ENCODE data around the gene RSRC1. TPM values are rescaled to one million over a fixed set of nuclear protein-coding genes. Genes with fewer than 3 reads are reported as not detected.

RSRC1 gene
- total and polyA plus RNA-seq, 3 experiments from 2014 or later = 32.9 to 43.3 (median 35.4) TPM

- Histone ChIP-seq H3K4me1 (ENCODE audit: insufficient read depth, low read length) (no peaks in the 10 kb centered on the region), H3K36me3 (ENCODE audit: insufficient read depth, low read length) (no peaks in the 10 kb centered on the region), H3K4me3 (ENCODE audit: low read length) (no peak overlapping the region), H3K27ac (ENCODE audit: low read depth, low read length) (no peak overlapping the region), H3K9me3 (ENCODE audit: low read length) (no peaks in the 10 kb centered on the region), H3K27me3 (ENCODE audit: insufficient read depth, low read length, poor library complexity, severe bottlenecking) (no peaks in the 10 kb centered on the region)
- no peak overlapping the region for H3K4me3 Mint-ChIP-seq
- no peak overlapping the region for H3K27ac Mint-ChIP-seq
- ChIA-PET CTCF (no interaction called here), POLR2A (no interaction called here)
- H3K27me3 Mint-ChIP-seq = peaks cover 24 to 60% of the 10 kb centered on the region in 2 donors
- H3K9me3 Mint-ChIP-seq = peaks cover 0 to 1% (median 0%) of the 10 kb centered on the region in 5 donors
- no peaks in the 10 kb centered on the region for H3K4me1 Mint-ChIP-seq
- DNase-seq = no peak
- H3K36me3 Mint-ChIP-seq = no peaks in the 10 kb centered on the region
Observed at GRCh38 chr3:158086361-158086760, 23.5 kb upstream of the RSRC1 start.

- Histone ChIP-seq H3K27me3 (ENCODE audit: insufficient read depth, low read length, poor library complexity, severe bottlenecking) (no peaks in the 10 kb centered on the region), H3K4me1 (ENCODE audit: insufficient read depth, low read length) (no peaks in the 10 kb centered on the region), H3K36me3 (ENCODE audit: insufficient read depth, low read length) (no peaks in the 10 kb centered on the region), H3K4me3 (ENCODE audit: low read length) (no peak overlapping the region), H3K9me3 (ENCODE audit: low read length) (no peaks in the 10 kb centered on the region), H3K27ac (ENCODE audit: low read depth, low read length) (no peak overlapping the region)
- no peak for DNase-seq
- Mint-ChIP-seq H3K4me1 (no peaks in the 10 kb centered on the region), H3K4me3 (no peak overlapping the region), H3K9me3 (peaks cover 0 to 1% (median 0%) of the 10 kb centered on the region in 5 donors), H3K36me3 (no peaks in the 10 kb centered on the region), H3K27ac (no peak overlapping the region), H3K27me3 (peaks cover 23 to 62% of the 10 kb centered on the region in 2 donors)
- POLR2A ChIA-PET = no interaction called here
- CTCF ChIA-PET = no interaction called here
Observed at GRCh38 chr3:158086776-158087175, 23.1 kb upstream of the RSRC1 start.

- Histone ChIP-seq H3K27me3 (ENCODE audit: insufficient read depth, low read length, poor library complexity, severe bottlenecking) (peaks cover 27% of the 10 kb centered on the region), H3K9me3 (ENCODE audit: low read length) (no peaks in the 10 kb centered on the region), H3K4me3 (ENCODE audit: low read length) (no peak overlapping the region), H3K36me3 (ENCODE audit: insufficient read depth, low read length) (no peaks in the 10 kb centered on the region), H3K4me1 (ENCODE audit: insufficient read depth, low read length) (no peaks in the 10 kb centered on the region), H3K27ac (ENCODE audit: low read depth, low read length) (no peak overlapping the region)
- H3K36me3 Mint-ChIP-seq = no peaks in the 10 kb centered on the region
- H3K27ac Mint-ChIP-seq = no peak overlapping the region
- no peak for DNase-seq
- peaks cover 3 to 12% (median 10%) of the 10 kb centered on the region in 5 donors for H3K9me3 Mint-ChIP-seq
- POLR2A ChIA-PET = no interaction called here
- CTCF ChIA-PET = no interaction called here
- peaks cover 48 to 85% of the 10 kb centered on the region in 2 donors for H3K27me3 Mint-ChIP-seq
- H3K4me3 Mint-ChIP-seq = no peak overlapping the region
- peaks cover 0 to 5% (median 2%) of the 10 kb centered on the region in 3 donors for H3K4me1 Mint-ChIP-seq
Observed at GRCh38 chr3:158091531-158091930, 18.4 kb upstream of the RSRC1 start.

GRCh38 chr3:158093526-158093925 is 16.4 kb upstream of the RSRC1 start:
- peaks cover 43% of the 10 kb centered on the region for H3K27me3 ChIP-seq (ENCODE audit: insufficient read depth, low read length, poor library complexity, severe bottlenecking)
- POLR2A ChIA-PET = no interaction called here

GRCh38 chr3:158094235-158095110 is 15.4 kb upstream of the RSRC1 start:
- ChIA-PET CTCF (interaction anchor here (0.8 kb wide), 1 partner anchor 16 kb away, joined by 4 read pairs; the partner anchor contains the start of gene RSRC1), POLR2A (interaction anchor here (1.1 to 1.2 kb wide), 2 partner anchors 10 to 14 kb away, joined by 3 to 6 read pairs; no protein-coding TSS in a partner anchor)
- peaks cover 14 to 23% (median 16%) of the 10 kb centered on the region in 3 donors for H3K4me1 Mint-ChIP-seq
- H3K27me3 ChIP-seq (ENCODE audit: insufficient read depth, low read length, poor library complexity, severe bottlenecking) = peaks cover 52% of the 10 kb centered on the region
- H3K36me3 ChIP-seq (ENCODE audit: insufficient read depth, low read length) = no peaks in the 10 kb centered on the region
- H3K36me3 Mint-ChIP-seq = peaks cover 0 to 2% (median 2%) of the 10 kb centered on the region in 3 donors
- peaks cover 61 to 94% of the 10 kb centered on the region in 2 donors for H3K27me3 Mint-ChIP-seq
- H3K9me3 ChIP-seq (ENCODE audit: low read length) = no peaks in the 10 kb centered on the region
- no peak for DNase-seq
- H3K4me1 ChIP-seq (ENCODE audit: insufficient read depth, low read length) = peaks cover 11% of the 10 kb centered on the region
- no peak overlapping the region for H3K27ac ChIP-seq (ENCODE audit: low read depth, low read length)
- H3K4me3 Mint-ChIP-seq = peak overlapping the region in 1 of 7 donors; percentile 37
- peaks cover 3 to 22% (median 16%) of the 10 kb centered on the region in 5 donors for H3K9me3 Mint-ChIP-seq
- H3K27ac Mint-ChIP-seq = no peak overlapping the region
- no peak overlapping the region for H3K4me3 ChIP-seq (ENCODE audit: low read length)

More at GRCh38 chr3:158093526-158093925, 16.4 kb upstream of the RSRC1 start:
- peaks cover 3 to 22% (median 15%) of the 10 kb centered on the region in 5 donors for H3K9me3 Mint-ChIP-seq
- Histone ChIP-seq H3K4me3 (ENCODE audit: low read length) (no peak overlapping the region), H3K9me3 (ENCODE audit: low read length) (no peaks in the 10 kb centered on the region), H3K36me3 (ENCODE audit: insufficient read depth, low read length) (no peaks in the 10 kb centered on the region), H3K4me1 (ENCODE audit: insufficient read depth, low read length) (peaks cover 9% of the 10 kb centered on the region), H3K27ac (ENCODE audit: low read depth, low read length) (no peak overlapping the region)
- peaks cover 59 to 92% of the 10 kb centered on the region in 2 donors for H3K27me3 Mint-ChIP-seq
- H3K27ac Mint-ChIP-seq = peak overlapping the region in 1 of 8 donors; percentile 52
- CTCF ChIA-PET = no interaction called here
- H3K36me3 Mint-ChIP-seq = peaks cover 0 to 2% (median 2%) of the 10 kb centered on the region in 3 donors
- no peak for DNase-seq
- H3K4me1 Mint-ChIP-seq = peaks cover 12 to 19% (median 13%) of the 10 kb centered on the region in 3 donors
- no peak overlapping the region for H3K4me3 Mint-ChIP-seq

- Mint-ChIP-seq H3K4me3 (peak overlapping the region in 1 of 7 donors; percentile 37), H3K36me3 (peaks cover 0 to 2% (median 2%) of the 10 kb centered on the region in 3 donors), H3K27me3 (peaks cover 65 to 95% of the 10 kb centered on the region in 2 donors), H3K9me3 (peaks cover 3 to 22% (median 16%) of the 10 kb centered on the region in 5 donors), H3K4me1 (peaks cover 14 to 23% (median 16%) of the 10 kb centered on the region in 3 donors), H3K27ac (peak overlapping the region in 3 of 8 donors; percentile 36 to 68 (median 44))
- H3K4me1 ChIP-seq (ENCODE audit: insufficient read depth, low read length) = peaks cover 11% of the 10 kb centered on the region
- H3K27ac ChIP-seq (ENCODE audit: low read depth, low read length) = no peak overlapping the region
- H3K27me3 ChIP-seq (ENCODE audit: insufficient read depth, low read length, poor library complexity, severe bottlenecking) = peaks cover 58% of the 10 kb centered on the region
- H3K4me3 ChIP-seq (ENCODE audit: low read length) = no peak overlapping the region
- no peaks in the 10 kb centered on the region for H3K9me3 ChIP-seq (ENCODE audit: low read length)
- no peak for DNase-seq
- POLR2A ChIA-PET = interaction anchor here (1.1 to 1.2 kb wide), 2 partner anchors 10 to 13 kb away, joined by 3 to 6 read pairs; no protein-coding TSS in a partner anchor
- CTCF ChIA-PET = interaction anchor here (0.8 kb wide), 1 partner anchor 15 kb away, joined by 4 read pairs; the partner anchor contains the start of gene RSRC1
- H3K36me3 ChIP-seq (ENCODE audit: insufficient read depth, low read length) = no peaks in the 10 kb centered on the region
Observed at GRCh38 chr3:158095111-158095813, 14.6 kb upstream of the RSRC1 start.

GRCh38 chr3:158095814-158096704 is 13.8 kb upstream of the RSRC1 start:
- H3K36me3 ChIP-seq (ENCODE audit: insufficient read depth, low read length) = no peaks in the 10 kb centered on the region
- peaks cover 11% of the 10 kb centered on the region for H3K4me1 ChIP-seq (ENCODE audit: insufficient read depth, low read length)
- H3K4me3 ChIP-seq (ENCODE audit: low read length) = no peak overlapping the region
- Mint-ChIP-seq H3K27me3 (peaks cover 66 to 95% of the 10 kb centered on the region in 2 donors), H3K4me3 (peak overlapping the region in 3 of 7 donors; percentile 0 to 82 (median 37)), H3K9me3 (peaks cover 3 to 22% (median 16%) of the 10 kb centered on the region in 5 donors), H3K4me1 (peaks cover 14 to 23% (median 16%) of the 10 kb centered on the region in 3 donors), H3K27ac (peak overlapping the region in 2 of 8 donors; percentile 68 to 92), H3K36me3 (peaks cover 0 to 2% (median 2%) of the 10 kb centered on the region in 3 donors)
- peaks cover 60% of the 10 kb centered on the region for H3K27me3 ChIP-seq (ENCODE audit: insufficient read depth, low read length, poor library complexity, severe bottlenecking)
- ChIA-PET CTCF (no interaction called here), POLR2A (interaction anchor here (0.8 to 1.1 kb wide), 2 partner anchors 12 to 14 kb away, joined by 3 to 9 read pairs; partner anchors contain the start of gene RSRC1)
- H3K9me3 ChIP-seq (ENCODE audit: low read length) = no peaks in the 10 kb centered on the region
- DNase-seq = no peak
- no peak overlapping the region for H3K27ac ChIP-seq (ENCODE audit: low read depth, low read length)
